ENCODE measurements around the gene MYO18B.

The MYO18B gene

GRCh38 chr22:25777870-25778269 is 35.9 kb downstream of the MYO18B start:
- DNase-seq = no peak

- DNase-seq = no peak
Observed at GRCh38 chr22:25779426-25779825, 37.4 kb downstream of the MYO18B start.

- DNase-seq = no peak
Observed at GRCh38 chr22:25779890-25780289, 37.9 kb downstream of the MYO18B start.

- no peak for DNase-seq
Observed at GRCh38 chr22:25780673-25781072, 38.7 kb downstream of the MYO18B start.

- DNase-seq = no peak
Observed at GRCh38 chr22:25781801-25782200, 39.8 kb downstream of the MYO18B start.

- no peak for DNase-seq
Observed at GRCh38 chr22:25782831-25783230, 40.8 kb downstream of the MYO18B start.

- no peak for DNase-seq
Observed at GRCh38 chr22:25783856-25784255, 41.9 kb downstream of the MYO18B start.

GRCh38 chr22:25786165-25786564 is 44.2 kb downstream of the MYO18B start:
- DNase-seq = no peak

GRCh38 chr22:25791556-25791955 is 49.6 kb downstream of the MYO18B start:
- no peak for DNase-seq

GRCh38 chr22:25795478-25795877 is 53.5 kb downstream of the MYO18B start:
- DNase-seq = no peak

GRCh38 chr22:25797498-25798290 is 55.7 kb downstream of the MYO18B start:
- DNase-seq = no peak

- no peak for DNase-seq
Observed at GRCh38 chr22:25800766-25801165, 58.8 kb downstream of the MYO18B start.

- no peak for DNase-seq
Observed at GRCh38 chr22:25802018-25802417, 60.0 kb downstream of the MYO18B start.

- DNase-seq = no peak
Observed at GRCh38 chr22:25804676-25805075, 62.7 kb downstream of the MYO18B start.

- DNase-seq = no peak
Observed at GRCh38 chr22:25806579-25806978, 64.6 kb downstream of the MYO18B start.

GRCh38 chr22:25814685-25815084 is 72.7 kb downstream of the MYO18B start:
- no peak for DNase-seq

- no peak for DNase-seq
Observed at GRCh38 chr22:25815561-25815960, 73.6 kb downstream of the MYO18B start.

- no peak for DNase-seq
Observed at GRCh38 chr22:25816522-25817059, 74.6 kb downstream of the MYO18B start.

GRCh38 chr22:25817092-25817943 is 75.3 kb downstream of the MYO18B start:
- DNase-seq = no peak

GRCh38 chr22:25818541-25818940 is 76.6 kb downstream of the MYO18B start:
- no peak for DNase-seq

GRCh38 chr22:25822344-25822743 is 80.4 kb downstream of the MYO18B start:
- DNase-seq = no peak

GRCh38 chr22:25823276-25823675 is 81.3 kb downstream of the MYO18B start:
- no peak for DNase-seq

GRCh38 chr22:25824828-25825423 is 82.9 kb downstream of the MYO18B start:
- no peak for DNase-seq

All from CD4-positive, alpha-beta T cell treated with Interleukin-6 for 4 hours (primary cell).